AG09309 (cell line): ENCODE data around the gene CLBA1.

ENCODE experiments used
- DNase-seq: peaks from one replicate; pipeline ENCODE4 v3.0.0-alpha.2; 2010; ENCODE audit warnings: low read depth
- H3K4me3 ChIP-seq: 2 replicates; pipeline ENCODE4 v1.5.1; 2011; ENCODE audit warnings: mild to moderate bottlenecking, low read depth, low read length, moderate library complexity; ENCODE audit not compliant: control insufficient read depth
- CTCF ChIP-seq: IDR thresholded peaks from 2 replicates; pipeline ENCODE4 v1.5.1; 2011; ENCODE audit warnings: mild to moderate bottlenecking, low read depth, low read length, inconsistent platforms; ENCODE audit not compliant: insufficient read depth, control insufficient read depth; ENCODE audit errors: missing control alignments

CLBA1 gene

GRCh38 chr14:104969741-104970230, 15.8 kb upstream of the CLBA1 start:
- peak overlapping the region; percentile 67 for H3K4me3 ChIP-seq
- TF ChIP-seq CTCF: no peak
- no peak for DNase-seq

GRCh38 chr14:104970231-104971068, 15.1 kb upstream of the CLBA1 start:
- peak; percentile 55 for DNase-seq
- TF ChIP-seq CTCF: no peak
- peak overlapping the region; percentile 67 for H3K4me3 ChIP-seq

GRCh38 chr14:104971447-104972240, 13.9 kb upstream of the CLBA1 start:
- no peak for TF ChIP-seq CTCF
- no peak overlapping the region for H3K4me3 ChIP-seq
- DNase-seq: no peak

GRCh38 chr14:104972301-104973134, 13.1 kb upstream of the CLBA1 start:
- TF ChIP-seq CTCF: no peak
- no peak for DNase-seq

GRCh38 chr14:104973135-104973384, 12.5 kb upstream of the CLBA1 start:
- H3K4me3 ChIP-seq: no peak overlapping the region
- peak; percentile 67 for DNase-seq
- TF ChIP-seq CTCF: no peak

More at GRCh38 chr14:104972301-104973134, 13.1 kb upstream of the CLBA1 start:
- H3K4me3 ChIP-seq: no peak overlapping the region

GRCh38 chr14:104973385-104974145, 12.0 kb upstream of the CLBA1 start:
- H3K4me3 ChIP-seq: peak overlapping the region; percentile 23
- no peak for TF ChIP-seq CTCF
- DNase-seq: no peak
